T-helper 9 cell (primary cell): ENCODE measurements around the gene ADD2.

Experiments used
- DNase-seq: peaks from one replicate; pipeline ENCODE4 v3.0.0-alpha.2; 2020

The ADD2 gene

DNA sequence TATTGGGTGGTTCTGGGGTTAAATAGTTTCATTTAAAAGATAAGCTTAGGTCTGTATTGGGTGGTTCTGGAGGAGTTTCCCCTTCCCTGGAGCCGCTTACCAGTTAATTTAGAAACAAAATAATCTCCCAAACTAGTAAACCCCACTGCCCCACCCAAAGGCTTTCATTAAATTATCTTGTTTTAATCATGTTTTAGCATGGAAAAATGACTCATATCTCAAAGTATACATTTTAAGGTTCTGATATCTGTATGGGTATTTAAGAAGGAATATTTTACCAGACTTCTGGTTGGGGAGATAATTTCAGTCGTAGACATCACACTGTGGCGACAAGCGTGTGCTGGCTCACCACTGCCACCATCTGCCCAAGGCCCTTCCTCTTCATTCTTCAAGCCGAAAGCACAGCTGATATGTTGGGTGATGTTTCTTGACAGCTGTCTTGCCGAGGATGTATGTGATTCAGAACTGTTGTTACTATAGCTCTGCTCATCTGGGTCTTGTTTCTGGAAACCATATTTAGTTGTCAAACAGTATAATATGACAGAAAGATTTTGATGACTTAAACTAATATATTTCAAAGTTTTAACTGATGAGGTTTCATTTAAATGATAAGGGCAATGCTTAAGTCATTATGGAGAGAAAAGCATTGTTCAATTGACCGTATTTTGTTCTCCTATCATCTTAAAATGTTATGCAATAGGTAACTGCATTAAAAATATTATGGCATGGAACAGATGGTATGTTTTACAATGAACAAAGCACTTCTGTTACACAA, 17.3 kb upstream of the ADD2 start:
- no peak for DNase-seq

DNA sequence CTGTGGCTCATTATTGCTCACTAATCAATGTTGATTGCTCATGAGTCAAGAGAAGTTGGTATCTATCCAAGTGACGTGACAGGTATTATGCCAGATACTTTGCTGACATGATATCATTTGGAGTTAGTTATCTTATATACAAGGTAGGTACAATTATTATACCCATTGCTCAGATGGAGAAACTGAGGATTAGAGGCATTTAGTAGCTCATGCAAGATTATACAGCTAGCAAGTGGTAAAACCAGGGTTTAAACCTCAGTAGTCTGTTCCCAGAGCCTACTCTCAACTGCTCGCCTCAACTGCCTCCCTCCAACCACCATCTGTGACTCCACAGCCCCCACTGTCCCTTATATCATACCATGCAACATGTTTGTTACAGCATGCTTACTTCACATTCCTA, 16.3 kb upstream of the ADD2 start:
- no peak for DNase-seq

DNA sequence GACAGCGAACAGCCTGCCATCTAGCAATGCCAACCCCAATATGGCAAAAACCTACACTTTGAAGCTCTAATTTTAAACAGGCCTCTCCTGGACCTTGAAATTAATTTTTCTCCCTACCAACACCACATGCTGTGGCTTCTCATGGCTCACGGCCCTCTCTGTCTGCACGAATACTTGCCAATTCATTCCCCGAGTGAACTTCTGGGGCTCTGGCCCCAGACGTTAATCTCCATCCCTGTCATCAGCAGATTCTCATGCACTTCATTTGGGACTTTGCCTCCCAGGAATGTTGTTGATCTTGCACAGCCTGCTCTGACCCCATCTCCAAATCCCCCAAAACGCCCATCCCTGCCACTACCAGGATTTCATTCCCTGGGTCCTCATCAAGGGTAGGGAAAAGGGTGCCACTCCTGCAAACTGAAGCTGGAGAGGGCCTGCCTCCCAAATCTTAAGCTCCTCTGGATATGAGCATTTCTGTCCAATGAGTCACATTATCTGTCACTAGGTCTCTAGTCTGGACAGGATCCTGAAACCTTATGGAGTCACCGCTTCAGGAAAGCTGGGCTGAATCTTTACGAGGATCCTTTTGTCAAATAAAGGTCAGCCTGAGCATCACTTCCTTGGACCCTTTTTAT, 12.0 kb upstream of the ADD2 start:
- no peak for DNase-seq

- DNase-seq: no peak
These were observed 11.5 kb upstream of the ADD2 start for GRCh38 chr2:70779491-70779890.

GRCh38 chr2:70778676-70779075, 10.7 kb upstream of the ADD2 start:
- no peak for DNase-seq

- DNase-seq: no peak
These were observed 9.4 kb upstream of the ADD2 start for GRCh38 chr2:70777450-70777849.

GRCh38 chr2:70776266-70776665, 8.3 kb upstream of the ADD2 start:
- no peak for DNase-seq

DNA sequence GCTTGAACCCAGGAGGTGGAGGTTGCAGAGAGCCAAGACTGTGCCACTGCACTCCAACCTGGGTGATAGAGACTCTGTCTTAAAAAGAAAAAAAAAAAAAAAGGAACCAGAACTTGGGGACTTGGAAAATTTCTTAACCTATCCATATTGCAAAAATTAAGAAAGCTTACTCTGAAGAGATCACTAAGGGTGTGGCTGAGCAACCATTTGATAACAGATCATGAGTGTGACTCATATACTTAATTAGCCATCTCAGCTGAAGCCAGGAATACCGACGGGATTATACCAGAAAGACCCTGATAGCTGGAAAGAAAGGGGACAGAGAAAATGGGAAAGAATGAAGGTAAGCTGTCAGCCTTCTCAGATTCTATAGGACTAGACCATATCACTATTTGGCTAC, 7.1 kb upstream of the ADD2 start:
- DNase-seq: no peak

DNA sequence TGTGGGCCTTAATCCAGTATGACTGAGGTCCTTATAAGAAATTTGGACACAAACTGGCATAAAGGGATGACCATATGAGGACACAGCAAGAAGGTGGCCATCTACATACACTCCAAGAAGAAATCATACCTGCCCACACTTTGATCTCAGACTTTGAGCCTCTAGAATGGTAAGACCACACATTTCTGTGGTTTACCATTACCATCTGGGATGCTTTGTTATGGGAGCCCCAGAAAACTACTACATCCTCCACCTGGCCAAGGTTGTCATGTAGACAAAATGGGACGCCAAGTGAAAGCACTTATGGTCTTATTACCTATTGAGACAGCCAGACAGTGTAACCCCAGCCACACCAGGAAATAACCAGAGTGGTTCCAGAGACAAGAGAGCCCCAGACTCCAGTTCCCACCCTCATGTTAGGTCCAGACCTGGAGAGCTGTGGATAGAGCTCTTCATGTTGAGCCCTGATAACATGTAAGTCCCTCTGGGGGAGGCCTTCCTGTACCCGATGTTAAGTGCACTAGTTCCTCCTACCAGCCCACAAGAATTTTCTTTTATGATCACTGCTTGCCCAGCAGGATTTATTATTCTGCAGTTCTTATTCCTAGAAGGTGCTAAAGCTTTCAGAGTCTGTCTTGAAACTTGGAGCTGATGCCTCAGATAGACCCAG, 4.6 kb upstream of the ADD2 start:
- DNase-seq: no peak

GRCh38 chr2:70771446-70771845, 3.4 kb upstream of the ADD2 start:
- no peak for DNase-seq

- DNase-seq: no peak
These were observed 1.4 kb upstream of the ADD2 start for GRCh38 chr2:70769450-70769849.

DNA sequence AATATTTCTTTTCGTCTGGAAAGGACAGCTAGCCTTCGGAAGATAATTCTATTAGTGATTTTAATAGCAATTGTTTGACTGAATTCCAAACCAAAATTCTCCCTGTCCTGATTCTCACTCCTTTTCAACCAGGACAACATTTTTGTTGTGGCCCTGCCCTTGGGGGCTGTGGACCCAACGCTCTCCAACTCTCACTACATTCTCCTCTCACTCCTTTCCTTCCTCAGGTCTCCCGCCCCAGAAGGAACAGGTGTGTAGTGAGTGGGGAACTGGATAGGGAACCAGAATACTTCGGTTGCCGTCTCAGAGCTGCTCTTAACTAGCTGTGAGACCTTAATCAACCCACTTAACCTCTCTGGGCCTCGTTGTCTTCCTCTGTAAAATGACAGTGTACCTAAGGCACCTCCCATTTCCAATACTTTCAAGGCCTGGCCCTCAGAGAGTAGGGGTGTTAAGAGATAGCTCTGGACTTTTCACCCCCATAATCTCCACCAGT, 638 bp upstream of the ADD2 start:
- DNase-seq: no peak

- DNase-seq: no peak
These were observed 811 bp downstream of the ADD2 start for GRCh38 chr2:70767079-70767698.

GRCh38 chr2:70766357-70767078, 1.5 kb downstream of the ADD2 start:
- DNase-seq: no peak

GRCh38 chr2:70765507-70765906, 2.5 kb downstream of the ADD2 start:
- no peak for DNase-seq

DNA sequence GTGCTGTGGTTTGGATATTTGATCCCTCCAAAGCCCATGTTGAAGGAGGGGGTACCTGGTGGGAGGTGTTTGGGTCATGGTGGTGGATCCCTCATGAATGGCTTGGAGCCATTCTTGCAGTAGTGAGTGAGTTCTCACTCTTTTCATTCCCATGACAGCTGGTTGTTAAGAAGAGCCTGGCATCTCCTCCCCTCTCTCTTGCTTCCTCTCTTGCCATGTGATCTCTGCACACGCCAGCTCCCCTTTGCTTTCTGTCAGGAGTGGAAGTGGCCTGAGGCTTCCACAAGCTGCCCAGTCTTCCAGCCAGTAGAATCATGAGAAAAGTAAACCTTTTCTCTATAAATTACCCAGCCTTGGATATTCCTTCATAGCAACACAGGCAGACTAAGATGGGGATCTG, 8.6 kb downstream of the ADD2 start:
- no peak for DNase-seq

GRCh38 chr2:70757966-70758365, 10.0 kb downstream of the ADD2 start:
- DNase-seq: no peak

DNA sequence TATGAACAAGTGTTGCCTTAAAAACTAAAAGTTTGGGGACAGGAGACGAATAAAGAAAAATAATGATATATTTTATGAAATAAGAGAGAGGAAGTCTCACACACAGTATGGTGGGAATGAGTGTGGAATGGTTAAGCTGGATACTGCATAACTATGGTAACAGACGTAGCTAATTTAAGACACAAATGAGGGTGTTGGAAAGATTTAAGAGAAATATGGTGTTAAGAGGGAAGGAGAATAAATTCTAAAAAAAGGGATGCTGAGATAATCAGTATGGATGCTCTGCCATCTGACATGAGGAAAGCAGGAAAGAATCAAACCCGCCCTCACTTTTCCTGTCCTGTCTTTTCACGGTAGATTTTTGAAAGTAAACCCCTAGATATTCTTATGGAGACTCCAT, 10.6 kb downstream of the ADD2 start:
- no peak for DNase-seq

- no peak for DNase-seq
These were observed 11.9 kb downstream of the ADD2 start for GRCh38 chr2:70756128-70756527.

GRCh38 chr2:70753902-70754301, 14.1 kb downstream of the ADD2 start:
- DNase-seq: no peak

DNA sequence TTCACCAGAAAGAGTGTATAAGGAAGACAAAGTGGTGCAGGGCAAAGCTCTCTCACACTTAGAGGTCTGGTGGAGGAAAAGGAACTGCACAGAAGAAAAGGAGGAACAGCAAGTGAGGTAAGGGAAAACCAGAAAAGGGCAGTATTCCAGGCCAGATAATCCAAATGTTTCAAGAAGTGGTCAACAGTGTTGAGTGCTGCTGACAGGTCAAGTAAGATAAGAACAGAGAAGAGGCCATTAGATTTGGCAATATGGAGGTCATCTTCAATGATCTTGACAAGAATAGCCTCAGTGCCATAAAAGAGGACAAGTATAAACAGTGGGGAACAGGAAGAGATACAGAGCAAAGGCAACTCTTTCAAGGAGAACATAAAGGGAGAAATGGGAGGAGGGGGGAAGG, 15.0 kb downstream of the ADD2 start:
- DNase-seq: no peak

DNA sequence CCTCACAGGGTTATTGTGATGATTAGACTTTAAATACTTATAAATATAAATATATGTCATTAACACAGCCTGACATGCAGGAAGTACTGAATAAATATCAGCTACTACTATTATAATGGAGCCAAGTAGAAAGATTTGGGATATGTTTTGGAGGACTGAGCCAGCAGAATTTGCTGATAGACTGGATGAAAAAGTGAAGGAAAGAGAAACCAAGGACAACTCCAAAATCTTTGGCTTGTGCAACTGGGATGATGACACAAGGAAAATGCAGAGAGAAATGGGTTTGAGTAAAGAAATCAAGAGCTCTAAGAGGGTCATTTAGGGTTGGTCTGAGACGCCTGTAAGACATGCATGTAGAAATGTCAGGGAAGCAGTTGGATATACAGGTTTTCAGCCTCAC, 15.6 kb downstream of the ADD2 start:
- no peak for DNase-seq

DNA sequence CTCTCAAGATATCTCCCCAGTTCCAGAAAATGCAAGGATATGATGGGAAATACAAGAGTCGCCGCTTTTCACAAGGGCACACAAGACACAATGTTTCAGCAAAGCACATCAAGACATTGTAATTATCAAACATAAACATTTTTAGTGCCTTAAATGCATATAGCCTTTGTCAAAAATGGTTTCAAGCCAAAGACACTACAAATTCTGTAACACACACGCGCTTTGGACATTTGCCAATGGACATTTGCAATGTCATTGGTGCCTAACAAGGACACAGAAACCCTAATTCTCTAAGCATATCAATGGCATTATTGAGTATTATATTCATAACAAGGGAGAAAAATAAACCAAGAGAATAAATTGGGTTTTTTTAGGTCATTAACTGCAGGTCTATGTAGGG, 16.1 kb downstream of the ADD2 start:
- DNase-seq: no peak
